Large intestine (tissue), 3 donors: ENCODE results near the gene GMIP. TPM values are rescaled to one million over a fixed set of nuclear protein-coding genes. Genes with fewer than 3 reads are reported as not detected.
"Not testable (repeated sequence)": the region's sequence is repeated elsewhere in the genome, so short reads cannot be mapped to it uniquely, and the experiment has no call there.

Source experiments
- DNase-seq, 2 donors: peaks; one replicate each; pipeline versions ENCODE4 v3.0.0 to v3.0.0-alpha.2; 2013
- H3K27ac ChIP-seq: one replicate; pipeline ENCODE4 v1.5.1; 2013; ENCODE audit warnings: low read length
- H3K27me3 ChIP-seq: 2 replicates; pipeline ENCODE4 v1.6.1; 2013; ENCODE audit warnings: low read length; ENCODE audit not compliant: control insufficient read depth, insufficient read depth
- H3K36me3 ChIP-seq: 2 replicates; pipeline ENCODE4 v1.6.1; 2013; ENCODE audit warnings: low read length; ENCODE audit not compliant: control insufficient read depth, insufficient read depth
- H3K4me1 ChIP-seq: one replicate; pipeline ENCODE4 v1.6.1; 2013; ENCODE audit warnings: low read length; ENCODE audit not compliant: control insufficient read depth, insufficient read depth
- H3K4me3 ChIP-seq: one replicate; pipeline ENCODE4 v1.5.1; 2013; ENCODE audit warnings: low read length
- H3K9me3 ChIP-seq: one replicate; pipeline ENCODE4 v1.6.1; 2013; ENCODE audit warnings: mild to moderate bottlenecking, low read depth, low read length, moderate library complexity; ENCODE audit not compliant: control insufficient read depth
- WGBS: methylation state at CpG from one replicate; pipeline ENCODE4 v1.1.5; 2013; ENCODE audit warnings: low lambda C conversion rate; ENCODE audit not compliant: insufficient coverage; 5-methylcytosine and 5-hydroxymethylcytosine counted together
- polyA plus RNA-seq: library from polyadenylated mRNA; unstranded; fragments of 120-200 nt; gene quantifications from one replicate; pipeline ENCODE4 v1.2.1, GENCODE V29; 2013

GMIP gene
- polyA plus RNA-seq, 1 donor = 7.7 TPM

DNA sequence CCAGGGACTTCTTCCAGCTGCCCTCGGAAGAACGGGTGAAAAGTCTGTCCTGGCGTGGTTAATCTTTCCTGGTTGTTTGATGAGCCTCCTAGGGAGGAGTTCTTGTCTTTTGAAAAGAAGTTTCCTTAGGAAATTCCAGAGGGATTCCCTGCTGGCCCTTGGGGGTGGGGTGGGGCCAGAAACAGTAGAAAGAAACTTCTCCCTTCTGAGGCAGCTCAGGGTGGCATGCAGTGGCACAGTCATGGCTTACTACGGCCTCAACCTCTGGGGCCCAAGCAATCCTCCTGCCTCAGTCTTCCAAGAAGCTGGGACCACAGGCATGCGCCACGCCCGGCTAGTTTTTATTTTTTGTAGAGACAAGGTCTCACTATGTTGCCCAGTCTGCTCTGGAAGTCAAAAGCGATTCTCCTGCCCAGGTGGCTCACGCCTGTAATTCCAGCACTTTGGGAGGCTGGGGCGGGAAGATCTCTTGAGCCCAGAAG, 26.7 kb upstream of the GMIP start:
- peaks cover 8% of the 10 kb centered on the region for H3K4me1 ChIP-seq
- peaks cover 10% of the 10 kb centered on the region for H3K36me3 ChIP-seq
- H3K9me3 ChIP-seq = peaks cover 11% of the 10 kb centered on the region
- no peaks in the 10 kb centered on the region for H3K27me3 ChIP-seq
- DNase-seq = no peak
- H3K4me3 ChIP-seq = peak overlapping the region; percentile 92
- H3K27ac ChIP-seq = no peak overlapping the region
- WGBS = no CpG with 5 or more reads among the region's 10 CpGs

- H3K4me3 ChIP-seq = peak within 1 kb of the TSS; percentile 92
- H3K36me3 ChIP-seq = peaks cover 6% of the 10 kb centered on the region
- H3K27me3 ChIP-seq = no peaks in the 10 kb centered on the region
- peak; percentile 92 to 95 for DNase-seq
- peak within 1 kb of the TSS; percentile 93 for H3K27ac ChIP-seq
- H3K9me3 ChIP-seq = peaks cover 7% of the 10 kb centered on the region
- WGBS = 0% methylated on average over 1 of the region's 36 CpGs
- H3K4me1 ChIP-seq = peaks cover 8% of the 10 kb centered on the region
Measured at GRCh38 chr19:19668230-19669012, 25.0 kb upstream of the GMIP start, which contains the start of gene ZNF101. Gene ZNF101, plus strand, starts transcription at chr19:19668839. Its CDS starts 125 bp downstream, at chr19:19668964.

GRCh38 chr19:19665420-19665948, 22.0 kb upstream of the GMIP start:
- not testable (repeated sequence) for H3K27me3 ChIP-seq, DNase-seq, H3K36me3 ChIP-seq, H3K27ac ChIP-seq, H3K4me3 ChIP-seq, H3K9me3 ChIP-seq
- 100% methylated on average over 5 of the region's 22 CpGs for WGBS
- peaks cover 16% of the 10 kb centered on the region for H3K4me1 ChIP-seq

GRCh38 chr19:19663256-19664120, 20.0 kb upstream of the GMIP start, which contains the start of gene ATP13A1:
Gene ATP13A1, minus strand, starts transcription at chr19:19663676. Its CDS starts 10 bp downstream, at chr19:19663666.
- H3K4me3 ChIP-seq = peak within 1 kb of the TSS; percentile 92
- H3K36me3 ChIP-seq = peaks cover 22% of the 10 kb centered on the region
- no peaks in the 10 kb centered on the region for H3K27me3 ChIP-seq
- 0% methylated on average over 3 of the region's 85 CpGs for WGBS
- H3K27ac ChIP-seq = peak within 1 kb of the TSS; percentile 97
- H3K9me3 ChIP-seq = no peaks in the 10 kb centered on the region
- peak; percentile 97 to 99 for DNase-seq
- H3K4me1 ChIP-seq = peaks cover 12% of the 10 kb centered on the region

- Histone ChIP-seq H3K36me3 (peaks cover 27% of the 10 kb centered on the region), H3K27ac (peak overlapping the region; percentile 55), H3K9me3 (no peaks in the 10 kb centered on the region), H3K4me3 (peak overlapping the region; percentile 92), H3K4me1 (peaks cover 9% of the 10 kb centered on the region), H3K27me3 (no peaks in the 10 kb centered on the region)
- WGBS = no CpG with 5 or more reads among the region's 17 CpGs
- no peak for DNase-seq
Measured at GRCh38 chr19:19662871-19663255, 19.4 kb upstream of the GMIP start.

DNA sequence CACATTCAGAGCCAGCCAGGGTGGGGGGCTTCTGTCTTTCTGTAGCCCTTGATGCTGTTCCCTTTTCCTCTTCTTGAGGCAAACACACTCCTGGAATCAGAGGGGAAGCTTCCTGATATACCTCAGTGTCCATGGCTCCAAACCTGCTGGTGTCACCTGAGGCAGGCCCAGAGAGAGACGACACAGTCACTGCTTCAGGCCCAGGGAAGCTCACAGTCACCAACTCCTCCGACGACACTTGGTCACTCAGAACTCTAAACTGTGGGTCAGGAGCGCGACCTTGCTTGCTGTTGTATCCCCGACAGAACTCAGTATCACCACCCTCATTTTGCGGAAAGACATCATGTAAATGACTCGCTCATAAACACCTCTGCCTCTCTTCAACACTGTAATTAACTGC, 18.9 kb upstream of the GMIP start:
- H3K36me3 ChIP-seq = peaks cover 32% of the 10 kb centered on the region
- no peaks in the 10 kb centered on the region for H3K27me3 ChIP-seq
- peak overlapping the region; percentile 92 for H3K4me3 ChIP-seq
- peaks cover 9% of the 10 kb centered on the region for H3K4me1 ChIP-seq
- no peak for DNase-seq
- no peaks in the 10 kb centered on the region for H3K9me3 ChIP-seq
- no peak overlapping the region for H3K27ac ChIP-seq
- WGBS = no CpG with 5 or more reads among the region's 8 CpGs

DNA sequence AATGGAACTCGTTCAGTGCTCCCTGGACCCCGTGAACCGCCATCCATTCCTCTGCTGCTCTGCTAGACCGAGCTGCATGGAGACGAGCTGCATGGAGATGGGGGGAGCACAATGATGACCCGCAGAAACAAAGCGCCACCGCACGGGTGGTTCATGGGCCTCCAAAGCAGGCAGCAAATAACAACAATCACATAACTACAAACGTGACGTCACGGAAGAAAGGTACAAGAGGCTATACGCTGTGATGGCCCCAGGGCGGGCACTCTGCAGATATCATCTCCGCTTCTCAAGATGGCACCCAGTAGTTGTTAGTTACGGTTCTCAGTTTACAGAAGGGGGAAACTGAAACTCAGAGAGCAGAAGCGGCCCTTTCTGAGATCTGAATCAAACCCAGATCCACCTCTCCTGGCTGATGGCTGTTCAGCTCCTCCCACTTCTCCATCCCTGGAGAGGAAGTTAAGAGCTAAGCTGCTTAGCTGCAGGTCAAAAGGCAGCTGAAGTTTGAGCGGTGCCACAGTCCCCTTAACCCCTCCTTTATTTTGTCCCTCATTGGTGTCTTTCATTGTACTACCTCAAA, 18.3 kb upstream of the GMIP start:
- H3K9me3 ChIP-seq = no peaks in the 10 kb centered on the region
- H3K4me1 ChIP-seq = peaks cover 9% of the 10 kb centered on the region
- H3K36me3 ChIP-seq = peaks cover 38% of the 10 kb centered on the region
- H3K27me3 ChIP-seq = no peaks in the 10 kb centered on the region
- no peak overlapping the region for H3K27ac ChIP-seq
- WGBS = no CpG with 5 or more reads among the region's 18 CpGs
- peak in 1 of 2 donors; percentile 28 for DNase-seq
- no peak overlapping the region for H3K4me3 ChIP-seq

DNA sequence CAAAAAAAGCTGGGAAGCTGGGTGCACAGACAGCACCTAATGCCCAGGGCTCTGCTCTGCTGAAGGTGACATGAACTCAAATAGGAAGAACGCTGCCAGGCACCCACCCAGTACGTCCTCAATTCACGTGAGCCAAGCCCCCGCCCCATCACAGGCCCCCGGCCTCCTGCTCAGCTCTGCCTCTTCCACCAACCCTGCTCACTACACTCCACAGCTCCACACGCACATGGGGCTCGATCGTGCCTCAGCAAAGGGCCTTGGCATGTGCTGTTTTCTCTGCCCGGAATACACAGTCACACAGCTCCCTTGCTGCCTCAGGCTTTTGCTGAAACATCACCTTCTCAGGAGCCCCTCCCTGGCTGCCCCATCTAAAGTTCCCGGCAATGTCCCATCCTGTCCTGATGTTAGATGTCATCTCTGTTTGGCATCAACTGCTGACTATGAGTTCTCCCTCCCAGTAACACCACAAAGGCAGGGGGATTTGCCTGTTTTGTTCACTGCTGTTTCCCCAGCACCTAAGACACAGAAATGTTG, 17.8 kb upstream of the GMIP start:
- peaks cover 9% of the 10 kb centered on the region for H3K4me1 ChIP-seq
- H3K27ac ChIP-seq = no peak overlapping the region
- no peaks in the 10 kb centered on the region for H3K9me3 ChIP-seq
- WGBS = no CpG with 5 or more reads among the region's 10 CpGs
- no peak overlapping the region for H3K4me3 ChIP-seq
- no peaks in the 10 kb centered on the region for H3K27me3 ChIP-seq
- no peak for DNase-seq
- H3K36me3 ChIP-seq = peaks cover 43% of the 10 kb centered on the region

DNA sequence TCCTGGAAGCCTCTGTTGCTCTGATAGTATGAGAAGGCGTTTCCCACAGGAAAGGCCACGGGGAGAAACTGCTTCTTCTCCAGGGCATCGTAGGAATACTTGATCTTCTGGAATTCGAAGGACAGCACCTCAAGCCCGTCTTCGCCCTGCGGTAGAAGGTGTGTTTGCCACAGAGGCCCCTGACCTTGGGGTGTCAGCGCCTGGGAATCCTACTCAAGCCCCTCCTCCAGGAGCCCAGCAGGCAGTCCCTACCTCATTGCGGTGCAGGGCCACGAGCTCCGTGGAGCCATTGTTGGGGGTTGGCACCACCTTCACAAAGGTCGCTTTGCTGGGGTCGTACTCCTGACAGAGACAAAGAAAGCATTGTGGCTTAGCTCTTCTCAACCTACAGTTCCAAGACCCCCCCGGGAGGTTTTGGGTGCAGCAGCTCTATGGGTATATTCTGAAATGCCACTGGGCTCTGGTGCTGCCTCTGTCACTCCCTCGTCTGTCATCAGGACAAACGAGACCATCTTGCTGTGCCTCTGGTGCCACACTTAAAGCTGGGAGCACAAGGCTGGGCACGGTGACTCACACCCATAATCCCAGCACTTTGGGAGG, 16.3 kb upstream of the GMIP start:
- no peaks in the 10 kb centered on the region for H3K27me3 ChIP-seq
- no CpG with 5 or more reads among the region's 17 CpGs for WGBS
- H3K4me3 ChIP-seq = no peak overlapping the region
- H3K9me3 ChIP-seq = no peaks in the 10 kb centered on the region
- no peak for DNase-seq
- no peak overlapping the region for H3K27ac ChIP-seq
- H3K4me1 ChIP-seq = peaks cover 9% of the 10 kb centered on the region
- H3K36me3 ChIP-seq = peaks cover 58% of the 10 kb centered on the region
